Ishikawa (cell line): ENCODE data around the gene RASL11B.

Source experiments
- CEBPB ChIP-seq: IDR thresholded peaks from 2 replicates; pipeline ENCODE4 v1.6.1; 2012
- CREB1 ChIP-seq: IDR thresholded peaks from 2 replicates; pipeline ENCODE4 v1.6.1; 2012; ENCODE audit warnings: low read depth
- EGR1 ChIP-seq: IDR thresholded peaks from 2 replicates; pipeline ENCODE4 v1.6.1; 2012
- EP300 ChIP-seq: IDR thresholded peaks from 2 replicates; pipeline ENCODE4 v1.6.1; 2012; ENCODE audit warnings: borderline replicate concordance
- FOXM1 ChIP-seq: IDR thresholded peaks from 2 replicates; pipeline ENCODE4 v1.6.1; 2012; ENCODE audit warnings: low read depth, borderline replicate concordance
- NFIC ChIP-seq: IDR thresholded peaks from 2 replicates; pipeline ENCODE4 v1.6.1; 2012
- RAD21 ChIP-seq: IDR thresholded peaks from 2 replicates; pipeline ENCODE4 v1.6.1; 2012; ENCODE audit warnings: low read depth
- TAF1 ChIP-seq: IDR thresholded peaks from 2 replicates; pipeline ENCODE4 v1.6.1; 2012; ENCODE audit warnings: low read depth, mild to moderate bottlenecking
- TCF12 ChIP-seq: IDR thresholded peaks from 2 replicates; pipeline ENCODE4 v1.6.1; 2012; ENCODE audit warnings: low read depth
- TEAD4 ChIP-seq: IDR thresholded peaks from 2 replicates; pipeline ENCODE4 v1.6.1; 2012
- YY1 ChIP-seq: IDR thresholded peaks from 2 replicates; pipeline ENCODE4 v1.6.1; 2012; ENCODE audit warnings: low read depth
- ZBTB7A ChIP-seq: IDR thresholded peaks from 2 replicates; pipeline ENCODE4 v1.6.1; 2012; ENCODE audit warnings: low read depth
- TF ChIP-seq, protein P1 (sequence below): IDR thresholded peaks from 2 replicates; pipeline ENCODE4 v1.6.1; 2012
- TF ChIP-seq, protein P2 (sequence below): IDR thresholded peaks from 2 replicates; pipeline ENCODE4 v1.6.1; 2012
- TF ChIP-seq, protein P3 (sequence below): IDR thresholded peaks from 2 replicates; pipeline ENCODE4 v1.6.1; 2012; ENCODE audit warnings: low read depth, mild to moderate bottlenecking

RASL11B gene

DNA sequence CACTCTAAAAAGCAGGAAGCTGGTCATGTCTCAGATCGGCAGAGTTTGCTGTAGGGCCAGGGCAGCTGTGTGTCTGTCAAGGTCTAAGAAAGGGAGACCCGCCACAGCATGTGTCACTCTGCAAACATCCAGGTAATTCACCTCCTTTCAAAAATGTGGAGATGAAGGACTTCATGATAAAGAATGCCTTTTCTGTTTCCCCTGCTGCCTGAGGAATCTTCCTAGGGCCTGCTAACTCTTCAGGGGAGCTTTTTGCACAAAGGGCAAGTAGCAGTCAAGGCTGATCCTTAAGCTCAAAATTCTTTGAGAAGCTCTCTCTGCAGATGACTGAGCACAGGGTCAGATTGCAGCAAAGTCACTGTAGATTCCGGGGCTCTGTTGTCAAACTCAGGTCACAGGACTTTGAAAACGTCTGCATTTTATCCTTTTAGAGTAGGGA, 21.1 kb downstream of the RASL11B start:
- TF ChIP-seq, protein P1, sequence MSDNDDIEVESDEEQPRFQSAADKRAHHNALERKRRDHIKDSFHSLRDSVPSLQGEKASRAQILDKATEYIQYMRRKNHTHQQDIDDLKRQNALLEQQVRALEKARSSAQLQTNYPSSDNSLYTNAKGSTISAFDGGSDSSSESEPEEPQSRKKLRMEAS = no peak
- TF ChIP-seq TEAD4 (no peak), TAF1 (no peak), TCF12 (no peak), YY1 (no peak), ZBTB7A (no peak)
- TF ChIP-seq, protein P2, sequence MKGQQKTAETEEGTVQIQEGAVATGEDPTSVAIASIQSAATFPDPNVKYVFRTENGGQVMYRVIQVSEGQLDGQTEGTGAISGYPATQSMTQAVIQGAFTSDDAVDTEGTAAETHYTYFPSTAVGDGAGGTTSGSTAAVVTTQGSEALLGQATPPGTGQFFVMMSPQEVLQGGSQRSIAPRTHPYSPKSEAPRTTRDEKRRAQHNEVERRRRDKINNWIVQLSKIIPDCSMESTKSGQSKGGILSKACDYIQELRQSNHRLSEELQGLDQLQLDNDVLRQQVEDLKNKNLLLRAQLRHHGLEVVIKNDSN = no peak

DNA sequence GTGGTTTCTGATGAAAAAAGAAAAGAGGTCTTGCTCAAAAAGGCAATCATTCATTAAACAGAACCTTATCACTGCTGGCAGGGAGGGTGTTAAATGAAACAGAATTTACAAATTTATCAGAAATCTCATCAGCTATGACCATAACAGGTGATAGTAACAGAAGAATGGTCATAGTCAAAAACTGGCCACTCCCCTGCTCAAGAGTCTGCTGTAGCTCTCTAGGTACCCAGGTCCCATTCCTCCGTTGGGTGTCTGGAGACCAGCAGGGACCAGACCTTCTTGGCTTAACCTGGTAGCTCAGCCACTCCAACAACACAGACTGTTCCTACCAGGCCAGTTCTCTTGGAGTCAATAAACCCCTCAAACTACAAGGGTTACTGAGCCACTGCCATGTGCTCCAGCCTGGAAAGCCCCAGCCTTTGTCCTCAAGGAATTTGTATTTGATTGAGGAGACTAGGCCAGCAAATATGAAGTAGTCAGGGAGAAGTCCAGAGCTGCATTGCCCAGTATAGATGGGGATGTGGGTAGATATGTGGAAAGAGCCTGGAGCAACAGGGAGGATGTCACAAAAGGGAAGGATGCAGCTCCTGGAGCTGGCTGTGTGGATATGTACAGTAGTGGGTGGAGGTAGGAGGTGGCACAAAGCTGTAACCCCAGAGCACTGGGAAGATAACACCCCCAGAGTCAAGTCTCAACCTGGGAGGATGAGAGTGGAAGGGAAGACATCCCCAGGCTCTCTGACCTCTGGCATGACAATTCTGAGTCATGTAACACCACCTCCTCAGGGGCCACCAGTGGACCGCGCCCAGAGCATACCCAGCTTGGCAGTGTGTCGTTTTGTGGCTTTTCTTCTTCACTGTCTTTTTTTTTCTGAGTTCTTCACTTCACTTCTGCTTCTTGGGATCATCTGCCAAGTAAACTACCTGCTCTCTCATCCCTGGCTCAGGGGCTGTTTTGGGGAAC, 21.9 kb downstream of the RASL11B start:
- no peak for TF ChIP-seq CREB1
- no peak for TF ChIP-seq EGR1
- TF ChIP-seq, protein P1 = no peak
- no peak for TF ChIP-seq NFIC
- TF ChIP-seq ZBTB7A = no peak
- TF ChIP-seq EP300 = no peak
- TF ChIP-seq RAD21 = no peak
- TF ChIP-seq YY1 = no peak
- TF ChIP-seq CEBPB = no peak
- no peak for TF ChIP-seq FOXM1
- no peak for TF ChIP-seq TAF1
- TF ChIP-seq, protein P2 = no peak
- TF ChIP-seq TCF12 = no peak
- TF ChIP-seq, protein P3, sequence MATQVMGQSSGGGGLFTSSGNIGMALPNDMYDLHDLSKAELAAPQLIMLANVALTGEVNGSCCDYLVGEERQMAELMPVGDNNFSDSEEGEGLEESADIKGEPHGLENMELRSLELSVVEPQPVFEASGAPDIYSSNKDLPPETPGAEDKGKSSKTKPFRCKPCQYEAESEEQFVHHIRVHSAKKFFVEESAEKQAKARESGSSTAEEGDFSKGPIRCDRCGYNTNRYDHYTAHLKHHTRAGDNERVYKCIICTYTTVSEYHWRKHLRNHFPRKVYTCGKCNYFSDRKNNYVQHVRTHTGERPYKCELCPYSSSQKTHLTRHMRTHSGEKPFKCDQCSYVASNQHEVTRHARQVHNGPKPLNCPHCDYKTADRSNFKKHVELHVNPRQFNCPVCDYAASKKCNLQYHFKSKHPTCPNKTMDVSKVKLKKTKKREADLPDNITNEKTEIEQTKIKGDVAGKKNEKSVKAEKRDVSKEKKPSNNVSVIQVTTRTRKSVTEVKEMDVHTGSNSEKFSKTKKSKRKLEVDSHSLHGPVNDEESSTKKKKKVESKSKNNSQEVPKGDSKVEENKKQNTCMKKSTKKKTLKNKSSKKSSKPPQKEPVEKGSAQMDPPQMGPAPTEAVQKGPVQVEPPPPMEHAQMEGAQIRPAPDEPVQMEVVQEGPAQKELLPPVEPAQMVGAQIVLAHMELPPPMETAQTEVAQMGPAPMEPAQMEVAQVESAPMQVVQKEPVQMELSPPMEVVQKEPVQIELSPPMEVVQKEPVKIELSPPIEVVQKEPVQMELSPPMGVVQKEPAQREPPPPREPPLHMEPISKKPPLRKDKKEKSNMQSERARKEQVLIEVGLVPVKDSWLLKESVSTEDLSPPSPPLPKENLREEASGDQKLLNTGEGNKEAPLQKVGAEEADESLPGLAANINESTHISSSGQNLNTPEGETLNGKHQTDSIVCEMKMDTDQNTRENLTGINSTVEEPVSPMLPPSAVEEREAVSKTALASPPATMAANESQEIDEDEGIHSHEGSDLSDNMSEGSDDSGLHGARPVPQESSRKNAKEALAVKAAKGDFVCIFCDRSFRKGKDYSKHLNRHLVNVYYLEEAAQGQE = no peak
- TF ChIP-seq TEAD4 = no peak

DNA sequence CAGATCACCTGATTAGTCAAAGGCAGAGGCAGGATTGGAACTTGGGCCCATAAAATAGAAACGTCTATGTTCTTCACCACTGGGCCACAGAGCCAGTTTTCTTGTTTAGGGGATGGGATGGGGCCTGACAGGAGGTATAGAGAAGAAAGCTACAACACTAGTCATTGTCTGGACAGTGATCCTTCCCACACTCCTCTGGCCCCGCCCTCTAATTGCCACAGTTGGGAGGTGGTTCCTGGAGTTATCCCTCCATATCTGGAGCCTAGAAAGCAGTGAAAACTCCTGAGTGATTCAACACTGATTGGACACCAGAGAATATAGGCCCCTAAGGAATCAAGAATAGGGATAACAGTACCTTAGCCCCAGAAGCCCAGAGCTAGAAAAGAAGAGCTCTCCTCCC, 22.9 kb downstream of the RASL11B start:
- no peak for TF ChIP-seq TAF1

DNA sequence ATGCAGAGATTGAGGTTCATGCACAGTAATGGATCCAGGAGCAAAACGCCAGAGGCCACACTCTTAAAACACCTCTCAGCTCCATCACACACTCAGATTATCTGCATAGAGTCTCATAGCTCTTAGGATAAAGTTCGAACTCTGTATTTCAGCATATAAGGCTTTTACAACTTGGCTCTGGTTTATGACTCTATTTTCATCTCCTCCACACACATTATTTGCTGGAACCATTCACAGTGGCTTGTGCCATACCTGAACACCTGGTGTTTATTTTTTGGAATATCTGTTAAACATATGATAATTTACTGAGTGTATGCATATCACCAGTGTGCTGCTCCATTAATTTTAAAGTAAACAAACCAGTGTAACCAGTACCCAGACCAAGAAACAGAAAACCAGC, 27.2 kb downstream of the RASL11B start:
- no peak for TF ChIP-seq EP300
- no peak for TF ChIP-seq TAF1
- TF ChIP-seq YY1 = no peak
- TF ChIP-seq NFIC = no peak
- TF ChIP-seq, protein P3 = no peak
- TF ChIP-seq, protein P2 = no peak
- no peak for TF ChIP-seq TEAD4
- TF ChIP-seq EGR1 = no peak
- no peak for TF ChIP-seq FOXM1
- no peak for TF ChIP-seq TCF12
- TF ChIP-seq ZBTB7A = no peak
- TF ChIP-seq CEBPB = no peak
- TF ChIP-seq, protein P1 = no peak
- TF ChIP-seq RAD21 = no peak
- TF ChIP-seq CREB1 = no peak

DNA sequence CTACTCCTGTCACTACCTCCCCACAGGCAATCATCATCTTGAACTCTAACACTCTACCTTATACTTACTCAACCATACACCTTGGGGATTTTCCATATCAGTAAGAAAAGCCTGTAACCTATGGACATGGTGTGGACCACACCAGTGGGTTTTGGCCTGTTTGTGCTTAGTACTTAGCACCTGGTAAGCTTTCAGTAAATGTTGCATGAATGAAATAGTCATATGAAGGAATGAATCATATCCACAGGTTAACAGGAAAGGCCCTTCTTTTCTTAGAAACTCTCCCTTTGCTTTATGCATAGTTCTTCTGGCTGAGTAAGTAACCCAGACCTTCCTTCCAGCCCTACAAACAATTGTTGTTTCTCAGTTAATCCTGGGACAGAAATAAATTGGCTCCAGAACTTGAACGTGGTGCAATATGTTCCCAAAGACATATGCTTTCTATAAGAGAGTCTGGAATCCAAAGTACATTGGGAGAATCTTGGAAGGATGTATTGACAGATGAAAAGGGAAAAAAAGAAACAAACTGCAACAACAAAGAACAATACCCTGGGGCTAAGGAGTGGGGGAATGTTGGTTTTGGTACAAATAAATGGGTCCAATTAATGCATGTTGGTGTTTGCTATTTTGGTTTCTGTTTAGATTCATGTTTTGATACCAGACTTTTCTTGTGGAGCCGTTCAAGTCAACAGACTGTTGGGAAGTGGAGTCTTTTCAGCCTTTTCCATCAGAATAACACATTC, 27.8 kb downstream of the RASL11B start:
- TF ChIP-seq YY1 = no peak
- no peak for TF ChIP-seq TAF1
- TF ChIP-seq RAD21 = no peak
- no peak for TF ChIP-seq EP300
- no peak for TF ChIP-seq CREB1
- TF ChIP-seq, protein P3 = no peak
